HG02870 (cell line): ENCODE measurements around the gene DLG2.
A peak's percentile ranks its signal among the peaks of the same experiment; 100 is the strongest.

Experiments used
- ATAC-seq: cut with Tn5 transposase; IDR thresholded peaks from one replicate; pipeline ENCODE4 v1.9.1; 2021; ENCODE audit warnings: mild to moderate bottlenecking, moderate library complexity; ENCODE audit not compliant: unreplicated experiment

The DLG2 gene

GRCh38 chr11:85137597-85137996, 489.5 kb downstream of the DLG2 start:
- ATAC-seq: no peak

DNA sequence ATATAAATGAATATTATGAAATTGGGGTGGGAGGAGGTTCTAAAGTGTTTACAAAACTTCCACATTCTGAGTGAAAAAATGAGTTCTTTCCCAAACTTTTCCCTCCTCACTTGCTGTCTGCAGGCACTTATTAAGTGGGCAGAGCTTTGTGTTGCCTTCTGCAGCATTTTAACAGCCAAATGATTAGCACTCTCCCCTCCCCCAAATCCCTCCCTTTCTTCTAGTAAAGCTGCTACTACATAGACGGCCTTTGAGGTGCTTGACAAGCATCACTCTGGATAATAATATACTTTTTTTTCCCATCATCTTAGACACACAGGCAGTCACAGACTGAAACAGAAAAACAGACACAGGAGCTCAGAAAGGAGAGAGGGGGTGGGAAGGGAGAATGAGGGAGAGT, 493.5 kb downstream of the DLG2 start:
- ATAC-seq: no peak

- ATAC-seq: no peak
Observed at GRCh38 chr11:85132851-85133585, 494.1 kb downstream of the DLG2 start.

DNA sequence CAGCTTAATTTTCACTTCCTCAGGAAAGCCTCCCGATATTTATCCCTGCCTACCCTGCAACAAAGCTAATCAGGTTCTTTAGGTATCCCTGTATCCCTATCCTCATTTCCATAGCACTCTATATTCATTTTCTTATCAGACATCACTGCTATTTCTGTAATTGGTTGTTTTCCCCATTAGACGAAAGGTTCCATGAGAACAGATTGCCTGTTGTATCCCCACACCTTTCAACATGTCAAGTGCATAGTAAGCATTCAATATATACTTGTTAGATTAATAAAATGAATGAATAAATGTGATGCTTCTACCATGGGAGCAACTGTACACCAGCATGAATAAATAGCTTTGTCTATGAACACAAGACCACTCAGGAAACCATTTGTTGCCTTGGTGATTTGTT, 499.8 kb downstream of the DLG2 start:
- ATAC-seq: no peak

GRCh38 chr11:85123752-85124231, 503.4 kb downstream of the DLG2 start:
- peak; percentile 95 for ATAC-seq

DNA sequence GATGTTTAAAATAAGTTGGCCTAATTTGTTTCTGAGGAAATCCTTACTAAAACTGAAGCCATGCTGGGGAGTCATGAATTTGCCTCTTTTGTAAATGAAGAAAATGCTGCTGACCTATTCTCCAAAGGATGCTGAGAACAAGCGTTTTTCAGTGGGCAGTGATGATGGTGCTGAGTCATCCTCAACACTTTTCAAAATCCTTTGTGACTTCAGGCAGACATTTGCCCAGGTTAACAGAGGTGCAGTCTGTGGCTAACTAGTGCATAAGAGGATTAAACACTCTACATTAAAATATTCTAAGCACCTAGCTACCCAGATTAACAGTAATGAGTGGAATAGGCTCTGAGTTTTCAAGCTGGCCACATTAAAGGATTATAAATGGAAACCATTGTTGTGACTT, 509.0 kb downstream of the DLG2 start:
- ATAC-seq: no peak

DNA sequence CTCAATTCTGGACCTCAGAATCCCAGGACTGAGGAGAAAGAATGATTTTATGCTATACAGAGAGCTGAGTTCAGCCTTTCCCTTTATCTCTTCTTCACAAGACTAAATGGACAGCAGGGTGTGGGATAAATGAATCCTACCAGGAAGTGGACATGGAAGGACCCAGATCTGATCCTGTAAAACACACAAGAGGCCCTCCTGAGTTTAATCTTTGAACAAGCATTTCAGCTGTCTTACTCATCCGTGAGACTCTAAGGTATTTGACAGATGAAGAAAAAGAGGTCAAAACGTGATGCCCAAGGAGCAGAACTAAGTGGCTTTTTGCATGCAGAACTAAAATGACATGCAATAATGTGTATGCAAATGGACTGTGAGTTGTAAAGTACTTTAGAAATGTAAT, 511.3 kb downstream of the DLG2 start:
- ATAC-seq: no peak

DNA sequence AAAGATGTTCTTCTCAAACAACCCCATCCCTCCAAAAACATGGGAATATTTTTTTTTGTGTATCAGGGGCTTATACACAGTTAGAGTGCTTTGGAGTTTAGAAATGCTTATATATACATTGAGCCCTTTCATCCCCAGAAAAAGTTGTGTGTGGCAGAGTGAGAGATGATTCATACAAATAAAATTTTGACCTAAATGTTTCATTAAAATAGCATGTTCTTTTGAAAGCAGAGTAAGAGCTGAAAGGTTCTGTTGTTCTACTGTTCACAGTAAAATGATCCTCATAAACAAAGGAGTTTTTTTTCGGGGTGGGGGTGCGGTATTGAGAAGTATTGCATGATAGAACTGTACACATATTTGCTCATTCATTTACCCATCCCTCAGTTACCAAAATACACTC, 512.4 kb downstream of the DLG2 start:
- ATAC-seq: no peak

DNA sequence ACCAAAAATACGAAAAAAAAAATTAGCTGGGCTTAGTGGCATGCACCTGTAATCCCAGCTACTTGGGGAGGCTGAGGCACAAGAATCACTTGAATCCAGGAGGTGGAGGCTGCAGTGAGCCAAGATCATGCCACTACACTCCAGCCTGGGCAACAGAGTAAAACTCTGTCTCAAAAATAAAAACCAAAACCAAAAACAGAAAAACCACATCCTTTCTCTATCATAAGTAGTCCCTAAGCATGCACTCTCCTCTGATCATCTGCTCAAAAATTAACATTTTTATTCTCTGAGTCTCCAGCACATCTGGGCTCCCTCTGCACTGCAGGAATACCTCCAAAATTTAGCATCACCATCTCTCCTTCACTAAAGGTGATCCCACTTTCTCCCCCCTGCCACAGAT, 516.9 kb downstream of the DLG2 start:
- ATAC-seq: peak; percentile 81

GRCh38 chr11:85109141-85109540, 518.0 kb downstream of the DLG2 start:
- peak; percentile 79 for ATAC-seq

DNA sequence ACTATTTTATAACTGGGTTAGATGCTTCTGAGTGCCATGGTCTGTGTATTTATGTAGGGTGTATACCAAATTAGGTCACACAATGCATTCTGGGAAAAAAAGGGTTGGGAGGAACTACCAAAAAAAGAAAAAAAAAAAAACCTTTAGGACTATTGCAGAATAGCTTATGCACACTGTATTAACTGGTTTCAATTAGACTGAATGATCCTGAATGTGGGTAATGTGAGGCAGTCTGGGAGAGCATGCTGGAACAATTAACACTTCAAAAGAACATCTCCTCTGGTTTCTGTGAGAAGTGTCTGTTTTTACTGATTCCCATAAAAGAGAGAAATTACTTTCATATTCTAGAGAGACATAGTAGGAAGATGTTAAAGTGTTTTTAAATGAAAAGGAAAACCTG, 521.3 kb downstream of the DLG2 start:
- no peak for ATAC-seq

- no peak for ATAC-seq
Observed at GRCh38 chr11:85099522-85099921, 527.6 kb downstream of the DLG2 start.

- no peak for ATAC-seq
Observed at GRCh38 chr11:85098996-85099395, 528.1 kb downstream of the DLG2 start.

GRCh38 chr11:85096939-85097338, 530.2 kb downstream of the DLG2 start:
- no peak for ATAC-seq

DNA sequence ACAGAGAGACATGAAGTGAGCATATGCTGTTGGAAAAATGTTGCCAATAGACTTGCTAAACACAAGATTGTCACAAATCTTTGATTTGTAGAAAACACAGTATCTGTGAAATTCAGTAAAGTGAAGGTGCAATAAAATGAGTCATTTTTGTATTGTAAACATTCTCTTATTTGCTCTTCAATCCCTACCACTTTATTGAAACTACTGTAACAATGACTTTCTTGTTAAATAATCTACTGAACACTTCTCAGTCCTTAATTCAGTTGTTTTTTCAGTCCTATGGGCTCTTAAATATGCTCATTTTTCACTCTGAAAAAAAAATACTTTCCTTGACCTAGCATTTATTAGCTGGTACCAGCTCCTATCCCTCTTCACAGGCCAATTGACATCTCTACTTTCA, 531.9 kb downstream of the DLG2 start:
- no peak for ATAC-seq

- no peak for ATAC-seq
Observed at GRCh38 chr11:85094795-85095194, 532.3 kb downstream of the DLG2 start.

DNA sequence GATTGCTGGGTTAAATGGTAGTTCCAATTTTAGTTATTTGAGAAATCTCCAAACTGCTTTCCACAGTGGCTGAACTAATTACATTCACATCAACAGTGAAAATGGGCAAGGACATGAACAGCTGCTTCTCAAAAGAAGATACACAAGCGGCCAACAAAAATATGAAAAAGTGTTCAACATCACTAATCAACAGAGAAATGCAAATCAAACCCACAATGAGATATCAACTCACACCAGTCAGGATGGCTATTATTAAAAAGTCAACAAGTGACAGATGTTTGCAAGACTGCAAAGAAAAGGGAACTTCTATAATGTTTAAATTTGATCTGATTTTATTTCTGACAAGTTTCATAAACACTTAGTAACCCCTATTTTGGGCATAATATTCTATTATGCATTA, 537.5 kb downstream of the DLG2 start:
- no peak for ATAC-seq

DNA sequence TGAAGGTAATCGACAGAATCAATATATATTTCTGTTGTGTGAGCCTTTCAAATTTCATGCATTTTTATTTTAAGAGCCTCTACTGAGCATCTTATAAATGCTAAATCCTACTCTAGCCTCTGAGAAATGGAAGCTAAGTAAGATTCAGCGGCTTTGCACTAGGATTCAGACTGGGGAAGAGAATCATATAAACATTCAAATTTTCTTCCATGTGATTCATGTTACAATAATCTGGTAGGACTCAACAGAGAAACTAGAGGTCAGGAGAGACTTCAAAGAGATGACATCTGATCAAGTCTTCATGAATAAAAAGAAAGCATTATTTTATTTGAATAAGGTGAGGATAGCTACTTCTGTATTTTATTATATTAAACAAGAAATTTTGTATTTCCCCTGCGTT, 538.9 kb downstream of the DLG2 start:
- no peak for ATAC-seq

DNA sequence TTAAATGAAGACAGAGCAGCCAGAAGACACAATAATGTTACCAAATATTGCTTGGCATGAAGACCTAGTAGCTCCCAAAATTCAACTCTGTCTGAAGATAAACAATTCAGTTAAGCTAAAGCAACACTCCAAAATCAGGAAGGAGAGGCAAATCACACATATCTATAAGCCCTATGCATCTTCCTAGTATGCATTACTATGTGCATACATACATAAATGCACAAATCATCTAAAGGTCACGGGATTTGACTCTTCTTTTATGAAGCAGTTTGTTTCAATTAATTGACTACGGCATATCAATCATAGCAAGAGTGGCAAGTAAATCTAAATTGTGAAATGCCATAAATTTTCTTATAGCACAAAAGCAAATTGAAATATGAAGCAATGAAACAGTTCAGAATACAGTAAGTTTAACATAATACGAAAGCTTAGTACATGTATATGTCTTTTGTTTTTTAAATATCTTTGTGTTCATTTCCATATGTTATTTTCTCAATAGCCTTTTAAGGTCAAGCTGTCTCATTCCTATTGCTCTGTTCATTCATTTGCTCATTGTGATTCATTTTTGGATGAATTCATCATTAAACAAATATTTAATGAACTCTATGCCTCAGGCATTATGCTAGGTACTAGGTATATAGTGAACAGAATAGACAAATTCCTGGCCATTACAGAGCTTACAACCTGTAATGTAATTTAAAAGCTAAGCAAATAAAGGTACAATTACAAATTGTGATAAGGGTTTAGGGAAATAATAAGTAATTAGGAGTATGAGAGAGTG, 540.5 kb downstream of the DLG2 start:
- ATAC-seq: no peak

DNA sequence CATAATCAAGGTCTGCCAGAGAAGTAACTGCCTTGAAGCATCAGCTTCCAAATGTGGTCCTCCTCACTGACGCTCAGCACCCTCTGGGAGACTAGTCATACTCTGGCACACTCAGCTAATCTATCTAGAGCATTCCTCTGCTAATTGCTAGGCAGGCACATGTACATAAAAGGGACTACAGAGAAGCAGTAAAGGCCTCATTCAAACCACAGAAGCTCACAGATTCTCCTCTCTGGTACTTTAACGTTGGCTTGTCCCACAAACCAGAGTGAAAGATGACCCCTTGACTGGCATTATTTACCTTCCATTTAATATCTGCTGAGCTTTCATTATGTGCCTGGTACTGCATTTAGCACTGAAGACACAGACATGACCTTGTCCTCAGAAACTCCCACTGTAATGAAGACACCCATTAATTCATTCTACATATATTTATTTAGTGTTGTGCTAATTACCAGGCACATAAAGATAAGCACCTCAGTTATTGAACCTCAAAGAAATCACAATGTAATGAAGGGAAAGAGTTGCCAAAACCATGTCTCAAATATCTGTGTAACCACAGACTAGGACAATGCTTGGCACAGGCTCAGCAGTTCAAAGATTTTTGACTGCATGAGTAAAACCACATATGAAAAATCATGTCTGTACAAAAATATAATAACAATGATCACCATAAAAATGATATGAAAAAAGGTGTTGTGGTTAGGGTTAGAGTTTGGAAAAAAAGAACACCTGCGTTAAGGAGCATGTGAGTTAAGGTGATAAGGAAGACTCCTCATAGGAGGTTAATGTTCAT, 550.4 kb downstream of the DLG2 start:
- ATAC-seq: no peak

- ATAC-seq: peak; percentile 100
Observed at GRCh38 chr11:85062659-85063058, 564.5 kb downstream of the DLG2 start.

DNA sequence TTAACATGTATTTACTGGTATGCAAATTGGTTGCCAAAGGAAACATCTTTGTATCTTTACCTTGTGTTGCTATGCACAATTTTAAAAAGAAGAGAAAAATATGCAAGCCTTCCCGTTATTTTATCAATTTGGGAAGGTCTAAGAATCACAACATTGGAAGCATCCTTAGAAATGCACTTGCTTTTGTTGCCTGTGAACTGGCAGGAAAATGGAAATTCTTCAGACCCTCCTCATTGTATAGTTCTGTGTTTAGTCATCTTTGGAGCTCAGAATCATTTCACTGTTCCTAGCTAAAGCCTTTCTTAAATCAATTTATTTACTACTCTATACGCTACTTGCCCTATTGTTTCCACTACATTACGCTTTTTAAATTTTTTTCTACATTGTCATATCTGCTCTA, 574.5 kb downstream of the DLG2 start:
- ATAC-seq: no peak
